Activated naive CD4-positive, alpha-beta T cell treated with anti-CD3 and anti-CD28 coated beads, Interleukin-2, amount 50 U/mL, for 72 hours (primary cell): ENCODE data around the gene SPRY2. TPM values are rescaled to one million over a fixed set of nuclear protein-coding genes. Genes with fewer than 3 reads are reported as not detected.

ENCODE experiments used
- ATAC-seq, 2 donors: fragments of 150-1000 bp; cut with Tn5 transposase; 2 replicates each; pipeline ENCODE4 v1.10.0; 2021; ENCODE audit warnings: mild to moderate bottlenecking in 2 of 2, moderate library complexity in 2 of 2
- DNase-seq, 2 donors: peaks; one replicate each; pipeline ENCODE4 v3.0.0; 2021 to 2022; ENCODE audit warnings: low spot score in 2 of 2
- H3K27ac Mint-ChIP-seq, 2 donors: one replicate each; pipeline ENCODE4 v1.8.0; 2022; ENCODE audit warnings: mild to moderate bottlenecking in 2 of 2, mixed read lengths in 2 of 2
- H3K36me3 Mint-ChIP-seq, 2 donors: one replicate each; pipeline ENCODE4 v1.8.0; 2022; ENCODE audit warnings: mixed read lengths in 2 of 2
- H3K9me3 Mint-ChIP-seq, 2 donors: one replicate each; pipeline ENCODE4 v1.8.0; 2022; ENCODE audit warnings: mixed read lengths in 2 of 2
- total RNA-seq, 2 donors: library from RNA; stranded (reverse); gene quantifications; one replicate each; pipeline ENCODE4 v1.2.3, GENCODE V29; 2022

The SPRY2 gene
- total RNA-seq, 2 donors from 2014 or later: 0.41 to 0.91 TPM

GRCh38 chr13:80303225-80303811 is 37.6 kb downstream of the SPRY2 start:
- no peak for DNase-seq
- no peaks in the 10 kb centered on the region for H3K9me3 Mint-ChIP-seq
- H3K27ac Mint-ChIP-seq: no peak overlapping the region
- no peak for ATAC-seq
- H3K36me3 Mint-ChIP-seq: no peaks in the 10 kb centered on the region

- no peak for DNase-seq
- Mint-ChIP-seq H3K9me3 (peaks cover 3% of the 10 kb centered on the region in 2 donors), H3K27ac (no peak overlapping the region), H3K36me3 (no peaks in the 10 kb centered on the region)
- ATAC-seq: no peak
These were observed 41.9 kb downstream of the SPRY2 start for GRCh38 chr13:80299046-80299445.

GRCh38 chr13:80297503-80297902 is 43.4 kb downstream of the SPRY2 start:
- H3K36me3 Mint-ChIP-seq: no peaks in the 10 kb centered on the region
- DNase-seq (no peak), ATAC-seq (no peak)
- H3K27ac Mint-ChIP-seq: no peak overlapping the region
- peaks cover 4 to 5% of the 10 kb centered on the region in 2 donors for H3K9me3 Mint-ChIP-seq

GRCh38 chr13:80297094-80297493 is 43.8 kb downstream of the SPRY2 start:
- DNase-seq: no peak
- no peaks in the 10 kb centered on the region for H3K36me3 Mint-ChIP-seq
- ATAC-seq: no peak
- no peak overlapping the region for H3K27ac Mint-ChIP-seq
- H3K9me3 Mint-ChIP-seq: peaks cover 4 to 5% of the 10 kb centered on the region in 2 donors

GRCh38 chr13:80296638-80297037 is 44.3 kb downstream of the SPRY2 start:
- no peaks in the 10 kb centered on the region for H3K36me3 Mint-ChIP-seq
- H3K9me3 Mint-ChIP-seq: peaks cover 4 to 5% of the 10 kb centered on the region in 2 donors
- ATAC-seq (no peak), DNase-seq (no peak)
- H3K27ac Mint-ChIP-seq: no peak overlapping the region

- no peak overlapping the region for H3K27ac Mint-ChIP-seq
- H3K9me3 Mint-ChIP-seq: peaks cover 4 to 5% of the 10 kb centered on the region in 2 donors
- ATAC-seq: no peak
- no peak for DNase-seq
- no peaks in the 10 kb centered on the region for H3K36me3 Mint-ChIP-seq
These were observed 50.3 kb downstream of the SPRY2 start for GRCh38 chr13:80290591-80290990.
